GM23338 (cell line): ENCODE data around the gene ABCA4.

Source experiments
- CREB1 ChIP-seq: fragments of 250-450 bp; sonication (Bioruptor Pico); IDR thresholded peaks from 2 replicates; pipeline ENCODE4 v1.5.0; 2020; ENCODE audit warnings: low read depth, mild to moderate bottlenecking, moderate library complexity
- CTCF ChIP-seq, 2 experiments: fragments of 200-600 bp in 1 of 2; sonication (generic) in 1 of 2; conservative IDR thresholded peaks; 2 replicates each; pipeline versions ENCODE4 v1.5.1 to v1.6.1; 2016 to 2017; ENCODE audit warnings: antibody characterized with exemption in 2 of 2, low read depth in 2 of 2, mild to moderate bottlenecking in 2 of 2, moderate library complexity in 1 of 2
- ETS1 ChIP-seq: IDR thresholded peaks from 2 replicates; pipeline ENCODE4 v1.6.1; 2016; ENCODE audit warnings: antibody characterized with exemption
- EZH2 ChIP-seq: fragments of 200-600 bp; sonication (generic); IDR thresholded peaks from one replicate; pipeline ENCODE4 v1.8.0; 2017; ENCODE audit warnings: antibody characterized with exemption, mild to moderate bottlenecking, low read depth; ENCODE audit not compliant: unreplicated experiment
- EZH2phosphoT487 ChIP-seq: fragments of 200-600 bp; sonication (generic); IDR thresholded peaks from one replicate; pipeline ENCODE4 v1.8.1; 2018; ENCODE audit warnings: antibody characterized with exemption; ENCODE audit not compliant: unreplicated experiment
- JUNB ChIP-seq: IDR thresholded peaks from one replicate; pipeline ENCODE4 v1.6.1; 2016; ENCODE audit warnings: antibody characterized with exemption; ENCODE audit not compliant: unreplicated experiment
- NANOG ChIP-seq: IDR thresholded peaks from 2 replicates; pipeline ENCODE4 v1.6.1; 2016; ENCODE audit warnings: antibody characterized with exemption, borderline replicate concordance
- POLR2AphosphoS5 ChIP-seq: IDR thresholded peaks from 2 replicates; pipeline ENCODE4 v1.6.1; 2016; ENCODE audit warnings: antibody characterized with exemption, low read depth
- STAT1 ChIP-seq: IDR thresholded peaks from one replicate; pipeline ENCODE4 v1.6.1; 2016; ENCODE audit warnings: antibody characterized with exemption; ENCODE audit not compliant: unreplicated experiment
- TF ChIP-seq, protein P1 (sequence below): IDR thresholded peaks from one replicate; pipeline ENCODE4 v1.6.1; 2018; ENCODE audit warnings: antibody characterized with exemption; ENCODE audit not compliant: unreplicated experiment
- TF ChIP-seq, protein P2 (sequence below): fragments of 250-450 bp; sonication (Bioruptor Pico); IDR thresholded peaks from 2 replicates; pipeline ENCODE4 v1.5.0; 2020; ENCODE audit warnings: mild to moderate bottlenecking, moderate library complexity

DNA sequence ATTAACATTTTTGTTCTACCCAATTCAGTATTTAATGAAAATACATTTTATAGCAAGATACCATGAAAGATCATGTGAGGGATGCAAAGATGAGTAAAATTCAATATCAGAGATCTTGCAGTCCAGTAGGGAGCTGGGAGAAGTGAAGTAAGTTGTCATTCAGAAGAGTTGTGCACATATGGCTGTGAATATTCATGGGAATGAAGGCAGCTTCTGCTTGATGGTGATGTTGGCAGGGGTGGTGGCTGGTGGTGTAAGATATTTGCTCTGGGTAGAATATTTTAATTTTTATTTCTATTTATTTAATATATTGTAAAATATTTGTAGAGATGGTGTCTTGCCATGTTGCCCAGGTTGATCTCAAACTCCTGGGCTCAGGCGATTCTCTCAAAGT is 139.7 kb downstream of the ABCA4 start:
- TF ChIP-seq STAT1 = no peak
- no peak for TF ChIP-seq EZH2
- TF ChIP-seq CTCF (conservative IDR thresholded peaks at IDR 0.05; ENCODE audit: low read depth in 2 of 2) = no peak
- no peak for TF ChIP-seq EZH2phosphoT487
- no peak for TF ChIP-seq CREB1 (CRISPR knock-in tag)
- TF ChIP-seq, protein P1, sequence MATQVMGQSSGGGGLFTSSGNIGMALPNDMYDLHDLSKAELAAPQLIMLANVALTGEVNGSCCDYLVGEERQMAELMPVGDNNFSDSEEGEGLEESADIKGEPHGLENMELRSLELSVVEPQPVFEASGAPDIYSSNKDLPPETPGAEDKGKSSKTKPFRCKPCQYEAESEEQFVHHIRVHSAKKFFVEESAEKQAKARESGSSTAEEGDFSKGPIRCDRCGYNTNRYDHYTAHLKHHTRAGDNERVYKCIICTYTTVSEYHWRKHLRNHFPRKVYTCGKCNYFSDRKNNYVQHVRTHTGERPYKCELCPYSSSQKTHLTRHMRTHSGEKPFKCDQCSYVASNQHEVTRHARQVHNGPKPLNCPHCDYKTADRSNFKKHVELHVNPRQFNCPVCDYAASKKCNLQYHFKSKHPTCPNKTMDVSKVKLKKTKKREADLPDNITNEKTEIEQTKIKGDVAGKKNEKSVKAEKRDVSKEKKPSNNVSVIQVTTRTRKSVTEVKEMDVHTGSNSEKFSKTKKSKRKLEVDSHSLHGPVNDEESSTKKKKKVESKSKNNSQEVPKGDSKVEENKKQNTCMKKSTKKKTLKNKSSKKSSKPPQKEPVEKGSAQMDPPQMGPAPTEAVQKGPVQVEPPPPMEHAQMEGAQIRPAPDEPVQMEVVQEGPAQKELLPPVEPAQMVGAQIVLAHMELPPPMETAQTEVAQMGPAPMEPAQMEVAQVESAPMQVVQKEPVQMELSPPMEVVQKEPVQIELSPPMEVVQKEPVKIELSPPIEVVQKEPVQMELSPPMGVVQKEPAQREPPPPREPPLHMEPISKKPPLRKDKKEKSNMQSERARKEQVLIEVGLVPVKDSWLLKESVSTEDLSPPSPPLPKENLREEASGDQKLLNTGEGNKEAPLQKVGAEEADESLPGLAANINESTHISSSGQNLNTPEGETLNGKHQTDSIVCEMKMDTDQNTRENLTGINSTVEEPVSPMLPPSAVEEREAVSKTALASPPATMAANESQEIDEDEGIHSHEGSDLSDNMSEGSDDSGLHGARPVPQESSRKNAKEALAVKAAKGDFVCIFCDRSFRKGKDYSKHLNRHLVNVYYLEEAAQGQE = no peak
- TF ChIP-seq NANOG = no peak
- no peak for TF ChIP-seq POLR2AphosphoS5
- no peak for TF ChIP-seq JUNB
- TF ChIP-seq ETS1 = no peak
- TF ChIP-seq, protein P2, sequence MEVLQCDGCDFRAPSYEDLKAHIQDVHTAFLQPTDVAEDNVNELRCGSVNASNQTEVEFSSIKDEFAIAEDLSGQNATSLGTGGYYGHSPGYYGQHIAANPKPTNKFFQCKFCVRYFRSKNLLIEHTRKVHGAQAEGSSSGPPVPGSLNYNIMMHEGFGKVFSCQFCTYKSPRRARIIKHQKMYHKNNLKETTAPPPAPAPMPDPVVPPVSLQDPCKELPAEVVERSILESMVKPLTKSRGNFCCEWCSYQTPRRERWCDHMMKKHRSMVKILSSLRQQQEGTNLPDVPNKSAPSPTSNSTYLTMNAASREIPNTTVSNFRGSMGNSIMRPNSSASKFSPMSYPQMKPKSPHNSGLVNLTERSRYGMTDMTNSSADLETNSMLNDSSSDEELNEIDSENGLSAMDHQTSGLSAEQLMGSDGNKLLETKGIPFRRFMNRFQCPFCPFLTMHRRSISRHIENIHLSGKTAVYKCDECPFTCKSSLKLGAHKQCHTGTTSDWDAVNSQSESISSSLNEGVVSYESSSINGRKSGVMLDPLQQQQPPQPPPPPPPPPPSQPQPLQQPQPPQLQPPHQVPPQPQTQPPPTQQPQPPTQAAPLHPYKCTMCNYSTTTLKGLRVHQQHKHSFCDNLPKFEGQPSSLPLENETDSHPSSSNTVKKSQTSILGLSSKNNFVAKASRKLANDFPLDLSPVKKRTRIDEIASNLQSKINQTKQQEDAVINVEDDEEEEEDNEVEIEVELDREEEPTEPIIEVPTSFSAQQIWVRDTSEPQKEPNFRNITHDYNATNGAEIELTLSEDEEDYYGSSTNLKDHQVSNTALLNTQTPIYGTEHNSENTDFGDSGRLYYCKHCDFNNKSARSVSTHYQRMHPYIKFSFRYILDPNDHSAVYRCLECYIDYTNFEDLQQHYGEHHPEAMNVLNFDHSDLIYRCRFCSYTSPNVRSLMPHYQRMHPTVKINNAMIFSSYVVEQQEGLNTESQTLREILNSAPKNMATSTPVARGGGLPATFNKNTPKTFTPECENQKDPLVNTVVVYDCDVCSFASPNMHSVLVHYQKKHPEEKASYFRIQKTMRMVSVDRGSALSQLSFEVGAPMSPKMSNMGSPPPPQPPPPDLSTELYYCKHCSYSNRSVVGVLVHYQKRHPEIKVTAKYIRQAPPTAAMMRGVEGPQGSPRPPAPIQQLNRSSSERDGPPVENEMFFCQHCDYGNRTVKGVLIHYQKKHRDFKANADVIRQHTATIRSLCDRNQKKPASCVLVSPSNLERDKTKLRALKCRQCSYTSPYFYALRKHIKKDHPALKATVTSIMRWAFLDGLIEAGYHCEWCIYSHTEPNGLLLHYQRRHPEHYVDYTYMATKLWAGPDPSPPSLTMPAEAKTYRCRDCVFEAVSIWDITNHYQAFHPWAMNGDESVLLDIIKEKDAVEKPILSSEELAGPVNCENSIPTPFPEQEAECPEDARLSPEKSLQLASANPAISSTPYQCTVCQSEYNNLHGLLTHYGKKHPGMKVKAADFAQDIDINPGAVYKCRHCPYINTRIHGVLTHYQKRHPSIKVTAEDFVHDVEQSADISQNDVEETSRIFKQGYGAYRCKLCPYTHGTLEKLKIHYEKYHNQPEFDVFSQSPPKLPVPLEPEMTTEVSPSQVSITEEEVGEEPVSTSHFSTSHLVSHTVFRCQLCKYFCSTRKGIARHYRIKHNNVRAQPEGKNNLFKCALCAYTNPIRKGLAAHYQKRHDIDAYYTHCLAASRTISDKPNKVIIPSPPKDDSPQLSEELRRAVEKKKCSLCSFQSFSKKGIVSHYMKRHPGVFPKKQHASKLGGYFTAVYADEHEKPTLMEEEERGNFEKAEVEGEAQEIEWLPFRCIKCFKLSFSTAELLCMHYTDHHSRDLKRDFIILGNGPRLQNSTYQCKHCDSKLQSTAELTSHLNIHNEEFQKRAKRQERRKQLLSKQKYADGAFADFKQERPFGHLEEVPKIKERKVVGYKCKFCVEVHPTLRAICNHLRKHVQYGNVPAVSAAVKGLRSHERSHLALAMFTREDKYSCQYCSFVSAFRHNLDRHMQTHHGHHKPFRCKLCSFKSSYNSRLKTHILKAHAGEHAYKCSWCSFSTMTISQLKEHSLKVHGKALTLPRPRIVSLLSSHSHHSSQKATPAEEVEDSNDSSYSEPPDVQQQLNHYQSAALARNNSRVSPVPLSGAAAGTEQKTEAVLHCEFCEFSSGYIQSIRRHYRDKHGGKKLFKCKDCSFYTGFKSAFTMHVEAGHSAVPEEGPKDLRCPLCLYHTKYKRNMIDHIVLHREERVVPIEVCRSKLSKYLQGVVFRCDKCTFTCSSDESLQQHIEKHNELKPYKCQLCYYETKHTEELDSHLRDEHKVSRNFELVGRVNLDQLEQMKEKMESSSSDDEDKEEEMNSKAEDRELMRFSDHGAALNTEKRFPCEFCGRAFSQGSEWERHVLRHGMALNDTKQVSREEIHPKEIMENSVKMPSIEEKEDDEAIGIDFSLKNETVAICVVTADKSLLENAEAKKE (CRISPR knock-in tag) = no peak
